ENCODE results near the gene TTC17.

Gene TTC17

GRCh38 chr11:43378897-43379296, 20.2 kb downstream of the TTC17 start:
- DNase-seq (ENCODE audit: low read depth in 2 of 2) = no peak
- no peak for TF ChIP-seq CTCF (IDR thresholded peaks at IDR 0.05; ENCODE audit: low read depth, low read length)

GRCh38 chr11:43381802-43382201, 23.1 kb downstream of the TTC17 start:
- no peak overlapping the region for H3K4me3 ChIP-seq (replicated peaks in 1 of 2; ENCODE audit: low read depth in 2 of 2, low read length in 2 of 2)

More at GRCh38 chr11:43378897-43379296, 20.2 kb downstream of the TTC17 start:
- no peak overlapping the region for H3K4me3 ChIP-seq (replicated peaks in 1 of 2; ENCODE audit: low read depth in 2 of 2, low read length in 2 of 2)

GRCh38 chr11:43382614-43383013, 23.9 kb downstream of the TTC17 start:
- no peak for DNase-seq (ENCODE audit: low read depth in 2 of 2)
- no peak for TF ChIP-seq CTCF (IDR thresholded peaks at IDR 0.05; ENCODE audit: low read depth, low read length)
- H3K4me3 ChIP-seq (replicated peaks in 1 of 2; ENCODE audit: low read depth in 2 of 2, low read length in 2 of 2) = no peak overlapping the region

More at GRCh38 chr11:43381802-43382201, 23.1 kb downstream of the TTC17 start:
- TF ChIP-seq CTCF (IDR thresholded peaks at IDR 0.05; ENCODE audit: low read depth, low read length) = no peak
- DNase-seq (ENCODE audit: low read depth in 2 of 2) = no peak

- no peak overlapping the region for H3K4me3 ChIP-seq (replicated peaks in 1 of 2; ENCODE audit: low read depth in 2 of 2, low read length in 2 of 2)
- DNase-seq (ENCODE audit: low read depth in 2 of 2) = no peak
- no peak for TF ChIP-seq CTCF (IDR thresholded peaks at IDR 0.05; ENCODE audit: low read depth, low read length)
These were observed 25.7 kb downstream of the TTC17 start for GRCh38 chr11:43384393-43384792.

GRCh38 chr11:43392713-43393112, 34.0 kb downstream of the TTC17 start:
- TF ChIP-seq CTCF (IDR thresholded peaks at IDR 0.05; ENCODE audit: low read depth, low read length) = no peak
- no peak for DNase-seq (ENCODE audit: low read depth in 2 of 2)
- H3K4me3 ChIP-seq (replicated peaks in 1 of 2; ENCODE audit: low read depth in 2 of 2, low read length in 2 of 2) = no peak overlapping the region

GRCh38 chr11:43393765-43394355, 35.1 kb downstream of the TTC17 start:
- DNase-seq (ENCODE audit: low read depth in 2 of 2) = peak; percentile 31 to 80
- H3K4me3 ChIP-seq (replicated peaks in 1 of 2; ENCODE audit: low read depth in 2 of 2, low read length in 2 of 2) = no peak overlapping the region
- TF ChIP-seq CTCF (IDR thresholded peaks at IDR 0.05; ENCODE audit: low read depth, low read length) = no peak

GRCh38 chr11:43396617-43397016, 37.9 kb downstream of the TTC17 start:
- no peak for DNase-seq (ENCODE audit: low read depth in 2 of 2)
- H3K4me3 ChIP-seq (replicated peaks in 1 of 2; ENCODE audit: low read depth in 2 of 2, low read length in 2 of 2) = no peak overlapping the region
- no peak for TF ChIP-seq CTCF (IDR thresholded peaks at IDR 0.05; ENCODE audit: low read depth, low read length)

Measured in cardiac fibroblast (primary cell).